HFFc6 (cell line): ENCODE data around the gene KIF25. TPM values are rescaled to one million over a fixed set of nuclear protein-coding genes. Genes with fewer than 3 reads are reported as not detected.
A peak's percentile ranks its signal among the peaks of the same experiment; 100 is the strongest.

ENCODE experiments used
- DNase-seq: peaks from one replicate; pipeline ENCODE4 v3.0.0-alpha.2; 2018
- H3K27ac Mint-ChIP-seq: 2 replicates; pipeline ENCODE4 v1.8.0; 2020; ENCODE audit warnings: mild to moderate bottlenecking, mixed read lengths
- H3K27me3 Mint-ChIP-seq: 2 replicates; pipeline ENCODE4 v1.8.0; 2021; ENCODE audit warnings: mild to moderate bottlenecking, moderate library complexity, mixed read lengths; ENCODE audit not compliant: insufficient read depth
- H3K36me3 Mint-ChIP-seq: 2 replicates; pipeline ENCODE4 v1.8.0; 2021; ENCODE audit warnings: low read depth, mixed read lengths
- H3K4me1 Mint-ChIP-seq: 2 replicates; pipeline ENCODE4 v1.8.0; 2020; ENCODE audit warnings: low read depth, mixed read lengths
- H3K4me3 Mint-ChIP-seq: 2 replicates; pipeline ENCODE4 v1.8.0; 2020; ENCODE audit warnings: mild to moderate bottlenecking, moderate library complexity, mixed read lengths
- H3K9me3 Mint-ChIP-seq: 2 replicates; pipeline ENCODE4 v1.8.0; 2020; ENCODE audit warnings: mild to moderate bottlenecking, mixed read lengths
- CTCF ChIP-seq: fragments of 200-600 bp; sonication (generic); IDR thresholded peaks from 2 replicates; pipeline ENCODE4 v1.5.0; 2021; ENCODE audit warnings: antibody characterized with exemption, mild to moderate bottlenecking
- total RNA-seq, 6 experiments: library from RNA; stranded (reverse); fragmentation: NEBNext Ultra II Directional; extraction: Animal tissue kit (Norgen Biotek cat#: 25700); gene quantifications; 2 replicates in 1 of 6; 3 replicates in 5 of 6; pipeline ENCODE4 v1.2.3, GENCODE V29; 2021

Gene KIF25
- total RNA-seq, 6 experiments from 2014 or later: not detected

GRCh38 chr6:168030908-168031307 lies 33.4 kb downstream of the KIF25 start:
- peaks cover 4% of the 10 kb centered on the region; the same call in 1 of the 2 replicates for H3K27me3 Mint-ChIP-seq

GRCh38 chr6:168031411-168031971 lies 34.0 kb downstream of the KIF25 start:
- no peaks in the 10 kb centered on the region for H3K36me3 Mint-ChIP-seq
- peak overlapping the region; percentile 89 for H3K27ac Mint-ChIP-seq
- H3K9me3 Mint-ChIP-seq: no peaks in the 10 kb centered on the region
- TF ChIP-seq CTCF: no peak
- peaks cover 4% of the 10 kb centered on the region; the same call in 1 of the 2 replicates for H3K27me3 Mint-ChIP-seq
- peak; percentile 46 for DNase-seq
- peak overlapping the region; percentile 69 for H3K4me3 Mint-ChIP-seq
- H3K4me1 Mint-ChIP-seq: peaks cover 45% of the 10 kb centered on the region

More at GRCh38 chr6:168030908-168031307, 33.4 kb downstream of the KIF25 start:
- no peak for TF ChIP-seq CTCF
- no peaks in the 10 kb centered on the region for H3K36me3 Mint-ChIP-seq
- H3K4me1 Mint-ChIP-seq: peaks cover 39% of the 10 kb centered on the region
- DNase-seq: no peak
- peak overlapping the region; percentile 89 for H3K27ac Mint-ChIP-seq
- no peak overlapping the region for H3K4me3 Mint-ChIP-seq
- H3K9me3 Mint-ChIP-seq: no peaks in the 10 kb centered on the region

GRCh38 chr6:168032005-168032760 lies 34.7 kb downstream of the KIF25 start:
- H3K4me1 Mint-ChIP-seq: peaks cover 47% of the 10 kb centered on the region
- DNase-seq: peak; percentile 75
- H3K27ac Mint-ChIP-seq: peak overlapping the region; percentile 89
- H3K9me3 Mint-ChIP-seq: no peaks in the 10 kb centered on the region
- H3K4me3 Mint-ChIP-seq: peak overlapping the region; percentile 69
- H3K27me3 Mint-ChIP-seq: peaks cover 1% of the 10 kb centered on the region; the same call in 1 of the 2 replicates
- no peaks in the 10 kb centered on the region for H3K36me3 Mint-ChIP-seq
- TF ChIP-seq CTCF: peak; percentile 58; the same call in 1 of the 2 replicates

GRCh38 chr6:168033791-168034190 lies 36.3 kb downstream of the KIF25 start:
- no peak overlapping the region for H3K4me3 Mint-ChIP-seq
- no peaks in the 10 kb centered on the region; the same call in 1 of the 2 replicates for H3K9me3 Mint-ChIP-seq
- no peaks in the 10 kb centered on the region for H3K27me3 Mint-ChIP-seq
- H3K36me3 Mint-ChIP-seq: no peaks in the 10 kb centered on the region
- H3K27ac Mint-ChIP-seq: no peak overlapping the region
- peaks cover 47% of the 10 kb centered on the region for H3K4me1 Mint-ChIP-seq
- DNase-seq: no peak
- TF ChIP-seq CTCF: no peak

- peak overlapping the region; percentile 94 for H3K4me3 Mint-ChIP-seq
Measured at GRCh38 chr6:168034537-168034936, 37.1 kb downstream of the KIF25 start.

More at GRCh38 chr6:168034537-168034936, 37.1 kb downstream of the KIF25 start:
- Mint-ChIP-seq H3K4me1 (peaks cover 47% of the 10 kb centered on the region), H3K36me3 (no peaks in the 10 kb centered on the region), H3K9me3 (peaks cover 2% of the 10 kb centered on the region; the same call in 1 of the 2 replicates), H3K27ac (no peak overlapping the region), H3K27me3 (no peaks in the 10 kb centered on the region)
- DNase-seq: no peak
- no peak for TF ChIP-seq CTCF
